ENCODE results near the gene EXOC5. TPM values are rescaled to one million over a fixed set of nuclear protein-coding genes. Genes with fewer than 3 reads are reported as not detected.

EXOC5 gene
- total RNA-seq, 4 donors from 2014 or later, result 50.9 to 73.1 (median 55.4) TPM

DNA sequence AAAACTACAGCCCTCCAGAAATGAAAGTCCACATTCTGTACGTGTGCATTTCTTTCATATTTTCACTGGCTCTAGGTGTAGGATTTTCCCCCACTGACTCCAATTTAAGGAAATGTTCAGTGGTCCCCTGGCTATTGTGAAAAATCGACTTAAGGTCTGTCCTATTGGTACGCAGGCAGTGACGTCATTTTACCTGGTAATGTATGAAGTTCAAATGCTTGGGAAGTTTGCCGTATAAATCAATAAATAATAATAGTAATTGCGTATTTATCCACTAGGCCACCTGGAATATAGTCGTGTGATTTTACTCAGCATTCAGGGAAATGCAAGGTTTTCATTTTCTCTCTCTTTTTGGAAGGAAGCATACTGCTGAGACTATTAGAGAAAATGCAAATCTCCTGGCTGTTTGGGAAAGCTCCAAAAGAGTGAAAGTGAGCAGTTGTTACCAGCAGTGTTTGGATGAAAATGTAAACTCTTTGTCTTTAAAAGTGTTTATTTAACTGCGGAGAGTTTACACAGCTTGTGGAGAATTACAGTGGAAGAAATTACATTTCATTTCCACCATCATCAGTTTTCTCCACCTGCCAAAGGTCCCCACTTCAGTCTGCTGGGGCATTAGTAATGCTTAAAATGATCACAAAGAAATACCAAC, 107.0 kb downstream of the EXOC5 start:
- H3K4me3 ChIP-seq, result no peak overlapping the region
- peaks cover 0 to 15% (median 11%) of the 10 kb centered on the region in 4 donors for H3K4me1 ChIP-seq
- no peak for DNase-seq (ENCODE audit: extremely low spot score)
- TF ChIP-seq, protein P1, sequence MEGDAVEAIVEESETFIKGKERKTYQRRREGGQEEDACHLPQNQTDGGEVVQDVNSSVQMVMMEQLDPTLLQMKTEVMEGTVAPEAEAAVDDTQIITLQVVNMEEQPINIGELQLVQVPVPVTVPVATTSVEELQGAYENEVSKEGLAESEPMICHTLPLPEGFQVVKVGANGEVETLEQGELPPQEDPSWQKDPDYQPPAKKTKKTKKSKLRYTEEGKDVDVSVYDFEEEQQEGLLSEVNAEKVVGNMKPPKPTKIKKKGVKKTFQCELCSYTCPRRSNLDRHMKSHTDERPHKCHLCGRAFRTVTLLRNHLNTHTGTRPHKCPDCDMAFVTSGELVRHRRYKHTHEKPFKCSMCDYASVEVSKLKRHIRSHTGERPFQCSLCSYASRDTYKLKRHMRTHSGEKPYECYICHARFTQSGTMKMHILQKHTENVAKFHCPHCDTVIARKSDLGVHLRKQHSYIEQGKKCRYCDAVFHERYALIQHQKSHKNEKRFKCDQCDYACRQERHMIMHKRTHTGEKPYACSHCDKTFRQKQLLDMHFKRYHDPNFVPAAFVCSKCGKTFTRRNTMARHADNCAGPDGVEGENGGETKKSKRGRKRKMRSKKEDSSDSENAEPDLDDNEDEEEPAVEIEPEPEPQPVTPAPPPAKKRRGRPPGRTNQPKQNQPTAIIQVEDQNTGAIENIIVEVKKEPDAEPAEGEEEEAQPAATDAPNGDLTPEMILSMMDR (IDR thresholded peaks at IDR 0.05), result no peak
- TF ChIP-seq POLR2AphosphoS5 (IDR thresholded peaks at IDR 0.05) (no peak), POLR2A (IDR thresholded peaks at IDR 0.05; ENCODE audit: low read depth) (no peak), EP300 (IDR thresholded peaks at IDR 0.05) (no peak)
- no peaks in the 10 kb centered on the region for H3K27me3 ChIP-seq
- H3K36me3 ChIP-seq, result no peaks in the 10 kb centered on the region
- H3K27ac ChIP-seq (replicated peaks in 1 of 4), result no peak overlapping the region
- WGBS, result 46% methylated on average over 8 of the region's 8 CpGs
- H3K9me3 ChIP-seq, result no peaks in the 10 kb centered on the region
- intact Hi-C loops (cut with DNase I), result no loop called here

DNA sequence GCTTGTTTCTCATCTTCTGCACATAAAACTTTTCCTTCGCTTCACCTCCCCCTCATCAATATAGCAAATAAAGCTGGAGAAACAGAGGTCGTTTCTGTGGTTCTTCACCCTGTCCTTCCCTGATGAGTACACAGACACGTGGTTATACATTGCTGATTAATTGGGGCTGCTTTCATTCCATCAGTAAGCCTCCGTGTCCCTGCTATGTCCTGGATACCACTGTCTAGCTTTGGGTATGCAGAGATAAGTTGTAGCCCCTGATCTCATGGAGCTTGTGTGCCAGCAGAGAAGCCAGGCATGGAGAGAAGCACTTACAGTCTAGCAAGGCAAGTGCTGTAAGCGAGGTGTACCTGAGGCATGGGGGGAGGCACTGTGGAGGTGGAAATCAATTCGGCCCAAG, 108.4 kb downstream of the EXOC5 start:
- Histone ChIP-seq H3K27ac (replicated peaks in 1 of 4) (no peak overlapping the region), H3K9me3 (no peaks in the 10 kb centered on the region), H3K27me3 (no peaks in the 10 kb centered on the region), H3K4me1 (peaks cover 0 to 15% (median 11%) of the 10 kb centered on the region in 4 donors), H3K36me3 (no peaks in the 10 kb centered on the region), H3K4me3 (no peak overlapping the region)
- TF ChIP-seq, protein P1 (IDR thresholded peaks at IDR 0.05), result no peak
- TF ChIP-seq EP300 (IDR thresholded peaks at IDR 0.05), result no peak
- no peak for TF ChIP-seq POLR2AphosphoS5 (IDR thresholded peaks at IDR 0.05)
- no peak for TF ChIP-seq POLR2A (IDR thresholded peaks at IDR 0.05; ENCODE audit: low read depth)
- 86% methylated on average over 6 of the region's 6 CpGs for WGBS
- intact Hi-C loops (cut with DNase I), result no loop called here
- DNase-seq (ENCODE audit: extremely low spot score), result no peak

DNA sequence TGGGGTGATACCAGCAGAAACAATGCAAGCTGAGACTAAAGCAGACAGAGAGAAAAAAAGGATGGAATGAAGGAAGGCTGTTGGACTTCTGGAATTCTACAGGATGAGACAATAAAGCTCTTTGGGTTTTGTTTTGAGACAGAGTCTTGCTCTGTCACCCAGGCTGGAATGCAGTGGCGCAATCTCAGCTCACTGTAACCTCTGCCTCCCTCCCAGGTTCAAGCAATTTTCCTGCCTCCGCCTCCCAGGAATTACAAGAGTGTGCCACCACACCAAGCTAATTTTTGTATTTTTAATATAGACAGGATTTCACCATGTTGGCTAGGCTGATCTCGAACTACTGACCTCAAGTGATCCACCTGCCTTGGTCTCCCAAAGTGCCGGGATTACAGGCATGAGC, 115.4 kb downstream of the EXOC5 start:
- intact Hi-C loops (cut with DNase I), result no loop called here
- Histone ChIP-seq H3K4me1 (no peaks in the 10 kb centered on the region), H3K9me3 (no peaks in the 10 kb centered on the region), H3K36me3 (no peaks in the 10 kb centered on the region), H3K27ac (replicated peaks in 1 of 4) (no peak overlapping the region), H3K27me3 (no peaks in the 10 kb centered on the region), H3K4me3 (no peak overlapping the region)
- TF ChIP-seq EP300 (IDR thresholded peaks at IDR 0.05) (no peak), POLR2AphosphoS5 (IDR thresholded peaks at IDR 0.05) (no peak), POLR2A (IDR thresholded peaks at IDR 0.05; ENCODE audit: low read depth) (no peak)
- TF ChIP-seq, protein P1 (IDR thresholded peaks at IDR 0.05), result no peak
- WGBS, result 96% methylated on average over 4 of the region's 4 CpGs
- DNase-seq (ENCODE audit: extremely low spot score), result no peak

Other genes starting within 250 kb of the EXOC5 start
- 10 to 100 TPM; 16.6 to 30.4 (median 22.8) TPM for gene AP5M1, start 66 bp upstream of the EXOC5 start, total RNA-seq
- gene NAA30, start 121.7 kb upstream of the EXOC5 start, total RNA-seq, result 10 to 100 TPM; 17.9 to 24.6 (median 19.2) TPM
- gene CCDC198, start 225.0 kb upstream of the EXOC5 start, total RNA-seq, result not detected

Measured in esophagus muscularis mucosa (tissue), 4 donors.